Heart right ventricle (tissue), 16 donors: ENCODE results near the gene CORIN. TPM values are rescaled to one million over a fixed set of nuclear protein-coding genes. Genes with fewer than 3 reads are reported as not detected.
"Not testable (repeated sequence)": the region's sequence is repeated elsewhere in the genome, so short reads cannot be mapped to it uniquely, and the experiment has no call there.

ENCODE experiments used
- ATAC-seq, 8 donors: fragments of 200-7000 bp; cut with Tn5 transposase; one replicate each; pipeline ENCODE4 v1.9.1; 2020; ENCODE audit warnings: mild to moderate bottlenecking in 8 of 8, moderate library complexity in 8 of 8, moderate number of reproducible peaks in 1 of 8
- DNase-seq, 2 donors: peaks; one replicate each; pipeline ENCODE4 v3.0.0-alpha.2; 2020
- H3K27ac ChIP-seq, 10 donors: fragments of 200-600 bp; sonication (generic) in 2 of 10; one replicate each; pipeline versions ENCODE4 v1.5.0 to v1.8.0; 2020 to 2022; ENCODE audit warnings: mild to moderate bottlenecking in 3 of 10
- H3K27me3 ChIP-seq, 7 donors: fragments of 200-600 bp; one replicate each; pipeline ENCODE4 v1.8.0; 2021 to 2022; ENCODE audit warnings: mild to moderate bottlenecking in 2 of 7
- H3K36me3 ChIP-seq, 9 donors: fragments of 200-600 bp; sonication (generic) in 1 of 9; one replicate each; pipeline versions ENCODE4 v1.5.0 to v1.8.0; 2020 to 2022; ENCODE audit warnings: mild to moderate bottlenecking in 2 of 9
- H3K4me1 ChIP-seq, 9 donors: fragments of 200-600 bp; sonication (generic) in 1 of 9; one replicate each; pipeline versions ENCODE4 v1.5.0 to v1.8.0; 2020 to 2022; ENCODE audit warnings: mild to moderate bottlenecking in 4 of 9
- H3K4me3 ChIP-seq, 10 donors: fragments of 200-600 bp; sonication (generic) in 2 of 10; one replicate each; pipeline versions ENCODE4 v1.5.0 to v1.8.0; 2020 to 2022; ENCODE audit warnings: mild to moderate bottlenecking in 7 of 10, moderate library complexity in 2 of 10
- H3K9me3 ChIP-seq, 11 donors: fragments of 200-600 bp in 10 of 11; sonication (generic) in 2 of 11; one replicate each; pipeline versions ENCODE4 v1.5.0 to v1.8.0; 2013 to 2022; ENCODE audit warnings: mild to moderate bottlenecking in 2 of 11, control low read depth in 1 of 11, moderate library complexity in 1 of 11
- CTCF ChIP-seq, 9 donors: fragments of 200-600 bp; sonication (generic) in 2 of 9; IDR thresholded peaks; one replicate each; pipeline versions ENCODE4 v1.5.0 to v1.8.0; 2021 to 2022; ENCODE audit warnings: antibody characterized with exemption in 9 of 9, mild to moderate bottlenecking in 5 of 9, moderate library complexity in 1 of 9
- WGBS, 2 donors: extraction: QIAGEN DNeasy Blood & Tissue Kit; methylation state at CpG; one replicate each; pipeline ENCODE4 v1.1.7; 2013; ENCODE audit warnings: inconsistent platforms in 1 of 2; 5-methylcytosine and 5-hydroxymethylcytosine counted together
- intact Hi-C, 10 donors: fragments of 100-400 bp; cut with DNase I; formaldehyde crosslinking; loops; one replicate each; pipeline versions ENCODE4 v1.11.1 to v1.14.2; 2022
- polyA plus RNA-seq, 2 donors: library from polyadenylated mRNA; stranded (reverse); fragments of 200-250 nt; gene quantifications; one replicate each; pipeline ENCODE4 v1.2.3, GENCODE V29; 2013
- total RNA-seq, 10 donors: library from RNA; stranded (reverse); fragmentation: NEBNext Ultra II Directional in 3 of 10; extraction: Animal tissue kit (Norgen Biotek cat#: 25700) in 3 of 10; gene quantifications; one replicate each; pipeline versions ENCODE4 v1.2.1 to v1.2.4, GENCODE V29; 2021 to 2023
- donor health status: Arrhythmogenic right ventricular cardiomyopathy.
- donor health status: ischemic (EF 13 %, LVEDD 7.1; RV severe dilation, severe dysfunction).
- donor health status: healthy with polysubstance abuse.
- donor health status: DM: no; HTN: yes; CAD: no.
- donor health status: DM: no; HTN: no; CAD: no.
- donor health status: ischemic (EF 25% LVEDD 6.9; RV normal size, moderate dysfunction).
- donor health status: ischemic (EF 25% LVEDD 5.7; RV mildly dilated, moderate dysfunction).
- donor health status: healthy.
- donor health status: DM: yes; HTN: yes; CAD: no.
- donor health status: Ischemic cardiomyopathy.
- donor health status: ischemic (EF 35%, LVEDD 5.7; RV mildly dilated, moderate dysfunction).
- donor health status: nonischemic (EF 11% LVEDD 7.7; RV severe dilation, severe dysfunction).
- donor health status: DM: yes; HTN: yes; CAD: no.
- donor health status: PGD.
- donor health status: ischemic (EF 29% LVEDD 5.4; RV normal size, mild dysfunction).
- donor health status: nonischemic (EF 23%, LVEDD 6.1; RV moderate dilation, normal function).

The CORIN gene
- total and polyA plus RNA-seq, 12 donors, result 8.4 to 159 (median 70.2) TPM

DNA sequence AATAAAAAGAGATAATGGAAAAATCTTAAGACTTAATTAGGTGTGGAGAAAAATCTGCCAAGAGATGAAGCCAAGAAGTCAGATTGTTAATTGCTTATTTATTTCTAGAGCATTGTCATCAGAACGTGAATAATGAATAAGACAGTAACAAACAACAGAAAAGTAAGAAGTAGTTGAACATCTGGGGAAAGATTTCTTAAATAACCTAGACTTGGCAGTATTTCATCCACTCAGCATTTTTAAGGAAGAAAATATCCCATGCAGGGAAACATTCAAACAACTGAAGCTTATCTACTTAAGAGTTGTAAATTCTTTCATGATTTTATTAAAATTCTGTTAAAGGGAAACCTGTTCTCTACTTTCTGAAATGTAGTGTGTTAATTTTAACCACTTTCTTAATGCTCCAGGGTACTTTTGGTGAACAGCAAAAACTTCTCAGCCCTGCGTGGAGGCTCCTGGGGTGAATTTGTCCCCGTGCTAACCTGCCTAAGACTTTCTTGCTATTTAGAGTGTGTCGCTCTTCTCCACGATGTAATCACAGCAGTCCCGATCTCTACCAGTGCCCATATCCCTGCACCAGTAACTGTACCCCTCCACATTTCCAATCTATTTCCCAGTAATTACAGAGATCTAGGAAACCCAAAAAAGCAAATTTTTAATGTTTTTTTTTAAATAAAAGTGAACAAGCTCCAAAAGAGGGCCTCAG is 124.6 kb downstream of the CORIN start:
- no peaks in the 10 kb centered on the region for H3K36me3 ChIP-seq
- peaks cover 0 to 20% (median 0%) of the 10 kb centered on the region in 7 donors for H3K27me3 ChIP-seq
- no peak overlapping the region for H3K27ac ChIP-seq
- no peak for TF ChIP-seq CTCF (IDR thresholded peaks at IDR 0.05)
- intact Hi-C loops, result no loop called here
- 43% methylated on average over 6 of the region's 6 CpGs for WGBS, 2 donors
- no peaks in the 10 kb centered on the region for H3K9me3 ChIP-seq
- no peak overlapping the region for H3K4me3 ChIP-seq
- H3K4me1 ChIP-seq, result peaks cover 0 to 4% (median 0%) of the 10 kb centered on the region in 9 donors
- ATAC-seq, result no peak
- no peak for DNase-seq

DNA sequence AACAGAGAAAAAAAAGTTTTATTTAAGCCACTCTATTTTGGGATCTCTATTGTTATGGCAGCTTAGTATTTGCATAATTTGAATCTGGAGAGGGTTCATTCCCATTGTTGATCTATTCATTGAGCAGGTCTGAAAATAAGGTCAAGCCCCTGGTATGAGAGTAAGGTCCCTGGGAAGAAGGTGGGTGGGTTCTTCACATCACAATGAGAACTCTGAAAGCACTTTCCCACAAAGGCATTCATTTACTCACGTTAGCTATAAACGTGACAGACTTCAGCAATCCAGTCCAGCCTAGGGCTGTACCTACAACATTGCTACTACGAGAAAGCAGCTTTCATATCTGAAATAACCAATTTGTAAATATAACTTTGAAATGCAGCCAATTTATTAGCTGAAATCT is 126.2 kb downstream of the CORIN start:
- no peak overlapping the region for H3K4me3 ChIP-seq
- no peak for ATAC-seq
- DNase-seq, result no peak
- no peaks in the 10 kb centered on the region for H3K9me3 ChIP-seq
- no peak for TF ChIP-seq CTCF (IDR thresholded peaks at IDR 0.05)
- intact Hi-C loops, result no loop called here
- H3K27ac ChIP-seq, result no peak overlapping the region
- WGBS, 2 donors, result 63 to 66% methylated on average over 3 of the region's 3 CpGs
- peaks cover 0 to 4% (median 0%) of the 10 kb centered on the region in 9 donors for H3K4me1 ChIP-seq
- H3K27me3 ChIP-seq, result peaks cover 0 to 20% (median 0%) of the 10 kb centered on the region in 7 donors
- no peaks in the 10 kb centered on the region for H3K36me3 ChIP-seq

DNA sequence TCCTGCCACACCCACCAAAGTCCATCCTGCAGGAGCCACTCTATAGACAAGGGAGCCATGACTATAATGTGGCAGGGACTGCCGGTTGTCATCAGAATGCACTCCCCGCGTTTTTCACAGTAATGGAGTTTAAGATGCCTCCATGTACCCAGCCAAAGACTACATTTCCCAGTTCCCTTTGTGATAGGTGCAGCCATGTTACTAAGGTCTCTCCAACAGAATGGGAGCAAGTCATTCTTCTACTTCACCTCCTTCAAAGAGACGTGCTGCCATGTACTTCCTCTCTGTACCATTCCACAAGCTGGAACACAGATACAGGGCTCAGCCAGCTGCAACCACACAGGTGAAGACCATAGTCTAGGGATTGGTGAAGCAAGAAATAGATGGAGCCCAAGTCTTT is 126.7 kb downstream of the CORIN start:
- H3K9me3 ChIP-seq, result no peaks in the 10 kb centered on the region
- H3K4me1 ChIP-seq, result peaks cover 0 to 4% (median 0%) of the 10 kb centered on the region in 9 donors
- intact Hi-C loops, result no loop called here
- H3K27ac ChIP-seq, result no peak overlapping the region
- DNase-seq (no peak), ATAC-seq (peak in 2 of 8 donors; percentile 18 to 37)
- H3K36me3 ChIP-seq, result no peaks in the 10 kb centered on the region
- H3K27me3 ChIP-seq, result peaks cover 0 to 20% (median 0%) of the 10 kb centered on the region in 7 donors
- no peak for TF ChIP-seq CTCF (IDR thresholded peaks at IDR 0.05)
- 89 to 91% methylated on average over 4 of the region's 4 CpGs for WGBS, 2 donors
- no peak overlapping the region for H3K4me3 ChIP-seq

- DNase-seq, ATAC-seq, H3K4me3 ChIP-seq, H3K36me3 ChIP-seq, H3K27me3 ChIP-seq, H3K9me3 ChIP-seq: not testable (repeated sequence)
- intact Hi-C loops, result loop anchor here in 3 of 10 donors (2.0 to 10.0 kb wide), 3 partner anchors 41 to 130 kb away; partner anchors contain the start of gene CORIN (in 1 of the 3)
- WGBS, 2 donors, result 95 to 99% methylated on average over 18 of the region's 18 CpGs
- Histone ChIP-seq H3K27ac (peak overlapping the region in 1 of 10 donors; percentile 63), H3K4me1 (peaks cover 0 to 11% (median under 1%) of the 10 kb centered on the region in 9 donors)
Observed at GRCh38 chr4:47706352-47706751, 131.5 kb downstream of the CORIN start.
